WTC11 (cell line): ENCODE results near the gene KIF2A. TPM values are rescaled to one million over a fixed set of nuclear protein-coding genes. Genes with fewer than 3 reads are reported as not detected.

ENCODE experiments used
- ATAC-seq: fragments of 200-7000 bp; cut with Tn5 transposase; 2 replicates; pipeline ENCODE4 v1.10.0; 2021; ENCODE audit warnings: mild to moderate bottlenecking, moderate library complexity
- CTCF ChIA-PET: fragments of 300-600 bp; sonication (Branson Sonifier 250); formaldehyde crosslinking; loops from one replicate; lab custom pipeline; 2021; ENCODE audit warnings: antibody characterized with exemption; lab: Charles Lee
- POLR2A ChIA-PET: fragments of 350-600 bp; sonication (Branson Sonifier 250); formaldehyde crosslinking; loops from one replicate; lab custom pipeline; 2021; ENCODE audit warnings: antibody characterized with exemption; lab: Charles Lee
- DNase-seq: peaks from one replicate; pipeline ENCODE4 v3.0.0; 2021; ENCODE audit warnings: low spot score
- H3K27ac Mint-ChIP-seq: 2 replicates; pipeline ENCODE4 v1.8.0; 2021; ENCODE audit warnings: mixed read lengths
- H3K27me3 Mint-ChIP-seq: 2 replicates; pipeline ENCODE4 v1.8.0; 2021; ENCODE audit warnings: low read depth, mild to moderate bottlenecking, moderate library complexity, mixed read lengths
- H3K36me3 Mint-ChIP-seq: 2 replicates; pipeline ENCODE4 v1.8.0; 2021; ENCODE audit warnings: mixed read lengths
- H3K4me1 Mint-ChIP-seq: 2 replicates; pipeline ENCODE4 v1.8.0; 2022; ENCODE audit warnings: mixed read lengths
- H3K4me3 Mint-ChIP-seq: 2 replicates; pipeline ENCODE4 v1.8.0; 2021; ENCODE audit warnings: mild to moderate bottlenecking, moderate library complexity, mixed read lengths
- H3K9me3 Mint-ChIP-seq: 2 replicates; pipeline ENCODE4 v1.8.0; 2021; ENCODE audit warnings: mixed read lengths
- CREM ChIP-seq: sonication (generic); formaldehyde crosslinking; IDR thresholded peaks from 2 replicates; pipeline ENCODE4 v1.8.1; 2022; ENCODE audit warnings: mild to moderate bottlenecking, missing genetic modification reagents, moderate library complexity
- FOXJ3 ChIP-seq: sonication (generic); formaldehyde crosslinking; IDR thresholded peaks from 2 replicates; pipeline ENCODE4 v1.9.0; 2021; ENCODE audit warnings: missing genetic modification reagents, mild to moderate bottlenecking, borderline replicate concordance
- GTF2I ChIP-seq: fragments of 250-450 bp; sonication (Bioruptor Pico); conservative IDR thresholded peaks from 2 replicates; pipeline ENCODE4 v1.4.0; 2021; ENCODE audit warnings: mild to moderate bottlenecking
- MYBL2 ChIP-seq: sonication (generic); formaldehyde crosslinking; IDR thresholded peaks from 2 replicates; pipeline ENCODE4 v1.8.1; 2023; ENCODE audit warnings: mild to moderate bottlenecking, moderate library complexity, missing genetic modification reagents
- NFYB ChIP-seq: sonication (generic); formaldehyde crosslinking; conservative IDR thresholded peaks from 2 replicates; pipeline ENCODE4 v1.8.0; 2022; ENCODE audit warnings: low read depth, missing genetic modification reagents
- SMAD3 ChIP-seq: sonication (generic); formaldehyde crosslinking; IDR thresholded peaks from 2 replicates; pipeline ENCODE4 v1.8.0; 2022; ENCODE audit warnings: missing genetic modification reagents, mild to moderate bottlenecking, borderline replicate concordance
- TP53 ChIP-seq: sonication (generic); formaldehyde crosslinking; IDR thresholded peaks from 2 replicates; pipeline ENCODE4 v1.8.1; 2023; ENCODE audit warnings: mild to moderate bottlenecking, missing genetic modification reagents
- ZNF396 ChIP-seq: fragments of 250-450 bp; sonication (Bioruptor Pico); IDR thresholded peaks from 2 replicates; pipeline ENCODE4 v1.8.0; 2021; ENCODE audit warnings: mild to moderate bottlenecking, moderate library complexity, borderline replicate concordance
- ZNF423 ChIP-seq: fragments of 250-450 bp; sonication (Bioruptor Pico); IDR thresholded peaks from 2 replicates; pipeline ENCODE4 v2.1.2; 2022; ENCODE audit warnings: mild to moderate bottlenecking, moderate library complexity
- total RNA-seq: library from RNA; stranded (reverse); gene quantifications from 3 replicates; pipeline ENCODE4 v1.2.3, GENCODE V29; 2021
- TF ChIP-seq, protein P1 (sequence below): sonication (generic); formaldehyde crosslinking; IDR thresholded peaks from 2 replicates; pipeline ENCODE4 v1.8.1; 2023; ENCODE audit warnings: mild to moderate bottlenecking, missing genetic modification reagents
- TF ChIP-seq, protein P2 (sequence below): fragments of 250-450 bp; sonication (Bioruptor Pico); IDR thresholded peaks from 2 replicates; pipeline ENCODE4 v1.9.0; 2021; ENCODE audit warnings: moderate library complexity, mild to moderate bottlenecking, inconsistent platforms, borderline replicate concordance
- TF ChIP-seq, protein P3 (sequence below): fragments of 250-450 bp; sonication (Bioruptor Pico); IDR thresholded peaks from 2 replicates; pipeline ENCODE4 v1.9.0; 2021; ENCODE audit warnings: mild to moderate bottlenecking
- TF ChIP-seq, protein P4 (sequence below): sonication (generic); formaldehyde crosslinking; IDR thresholded peaks from 2 replicates; pipeline ENCODE4 v1.8.0; 2023; ENCODE audit warnings: missing genetic modification reagents, mild to moderate bottlenecking, borderline replicate concordance
- TF ChIP-seq, protein P5 (sequence below): fragments of 250-450 bp; sonication (Bioruptor Pico); IDR thresholded peaks from 2 replicates; pipeline ENCODE4 v1.9.0; 2021; ENCODE audit warnings: mild to moderate bottlenecking
- TF ChIP-seq, protein P6 (sequence below): fragments of 250-450 bp; sonication (Bioruptor Pico); IDR thresholded peaks from 2 replicates; pipeline ENCODE4 v2.1.2; 2022; ENCODE audit warnings: mild to moderate bottlenecking, moderate library complexity
- TF ChIP-seq, protein P7 (sequence below): sonication (generic); formaldehyde crosslinking; IDR thresholded peaks from 2 replicates; pipeline ENCODE4 v1.8.0; 2023; ENCODE audit warnings: mild to moderate bottlenecking, missing genetic modification reagents
- TF ChIP-seq, protein P8 (sequence below): sonication (generic); formaldehyde crosslinking; IDR thresholded peaks from 2 replicates; pipeline ENCODE4 v1.8.0; 2022; ENCODE audit warnings: mild to moderate bottlenecking, missing genetic modification reagents

KIF2A gene
- total RNA-seq, 1 experiment from 2014 or later, result 77.8 TPM

DNA sequence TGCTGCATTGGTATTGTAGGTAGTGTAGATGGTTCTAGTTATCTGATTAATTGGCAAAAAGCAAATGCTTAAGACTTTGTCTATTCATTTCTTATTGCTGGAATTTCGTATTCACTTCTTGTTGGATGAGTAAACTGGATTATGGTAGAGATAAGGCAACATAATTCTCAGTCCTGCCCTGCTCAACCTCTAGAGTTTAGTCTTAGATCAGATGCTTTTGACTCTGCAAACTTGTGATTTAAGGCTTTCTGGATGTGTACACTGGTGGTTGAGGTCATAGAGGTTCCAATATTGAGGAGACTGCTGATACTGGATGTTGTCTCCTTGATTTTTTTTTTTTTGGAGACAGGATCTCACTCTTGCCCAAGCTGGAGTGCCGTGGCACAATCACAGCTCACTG is 35.0 kb downstream of the KIF2A start:
- CTCF ChIA-PET, result no interaction called here

More for the DNA sequence above, 35.0 kb downstream of the KIF2A start:
- POLR2A ChIA-PET, result no interaction called here
- DNase-seq, result no peak
- no peak overlapping the region for H3K27ac Mint-ChIP-seq
- ATAC-seq, result no peak
- peaks cover 4% of the 10 kb centered on the region; the same call in 1 of the 2 replicates for H3K4me1 Mint-ChIP-seq
- no peak overlapping the region for H3K4me3 Mint-ChIP-seq
- no peaks in the 10 kb centered on the region for H3K27me3 Mint-ChIP-seq
- no peak for TF ChIP-seq ZNF423
- no peak for TF ChIP-seq CREM
- TF ChIP-seq, protein P1, sequence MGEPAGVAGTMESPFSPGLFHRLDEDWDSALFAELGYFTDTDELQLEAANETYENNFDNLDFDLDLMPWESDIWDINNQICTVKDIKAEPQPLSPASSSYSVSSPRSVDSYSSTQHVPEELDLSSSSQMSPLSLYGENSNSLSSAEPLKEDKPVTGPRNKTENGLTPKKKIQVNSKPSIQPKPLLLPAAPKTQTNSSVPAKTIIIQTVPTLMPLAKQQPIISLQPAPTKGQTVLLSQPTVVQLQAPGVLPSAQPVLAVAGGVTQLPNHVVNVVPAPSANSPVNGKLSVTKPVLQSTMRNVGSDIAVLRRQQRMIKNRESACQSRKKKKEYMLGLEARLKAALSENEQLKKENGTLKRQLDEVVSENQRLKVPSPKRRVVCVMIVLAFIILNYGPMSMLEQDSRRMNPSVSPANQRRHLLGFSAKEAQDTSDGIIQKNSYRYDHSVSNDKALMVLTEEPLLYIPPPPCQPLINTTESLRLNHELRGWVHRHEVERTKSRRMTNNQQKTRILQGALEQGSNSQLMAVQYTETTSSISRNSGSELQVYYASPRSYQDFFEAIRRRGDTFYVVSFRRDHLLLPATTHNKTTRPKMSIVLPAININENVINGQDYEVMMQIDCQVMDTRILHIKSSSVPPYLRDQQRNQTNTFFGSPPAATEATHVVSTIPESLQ (CRISPR knock-in tag), result no peak
- no peak for TF ChIP-seq GTF2I (CRISPR knock-in tag)
- TF ChIP-seq NFYB (CRISPR knock-in tag), result no peak
- no peak for TF ChIP-seq ZNF396 (CRISPR knock-in tag)
- TF ChIP-seq, protein P2, sequence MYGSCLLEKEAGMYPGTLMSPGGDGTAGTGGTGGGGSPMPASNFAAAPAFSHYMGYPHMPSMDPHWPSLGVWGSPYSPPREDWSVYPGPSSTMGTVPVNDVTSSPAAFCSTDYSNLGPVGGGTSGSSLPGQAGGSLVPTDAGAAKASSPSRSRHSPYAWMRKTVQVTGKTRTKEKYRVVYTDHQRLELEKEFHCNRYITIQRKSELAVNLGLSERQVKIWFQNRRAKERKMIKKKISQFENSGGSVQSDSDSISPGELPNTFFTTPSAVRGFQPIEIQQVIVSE (CRISPR knock-in tag), result no peak
- TF ChIP-seq, protein P3, sequence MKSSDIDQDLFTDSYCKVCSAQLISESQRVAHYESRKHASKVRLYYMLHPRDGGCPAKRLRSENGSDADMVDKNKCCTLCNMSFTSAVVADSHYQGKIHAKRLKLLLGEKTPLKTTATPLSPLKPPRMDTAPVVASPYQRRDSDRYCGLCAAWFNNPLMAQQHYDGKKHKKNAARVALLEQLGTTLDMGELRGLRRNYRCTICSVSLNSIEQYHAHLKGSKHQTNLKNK, result no peak
- TF ChIP-seq, protein P4, sequence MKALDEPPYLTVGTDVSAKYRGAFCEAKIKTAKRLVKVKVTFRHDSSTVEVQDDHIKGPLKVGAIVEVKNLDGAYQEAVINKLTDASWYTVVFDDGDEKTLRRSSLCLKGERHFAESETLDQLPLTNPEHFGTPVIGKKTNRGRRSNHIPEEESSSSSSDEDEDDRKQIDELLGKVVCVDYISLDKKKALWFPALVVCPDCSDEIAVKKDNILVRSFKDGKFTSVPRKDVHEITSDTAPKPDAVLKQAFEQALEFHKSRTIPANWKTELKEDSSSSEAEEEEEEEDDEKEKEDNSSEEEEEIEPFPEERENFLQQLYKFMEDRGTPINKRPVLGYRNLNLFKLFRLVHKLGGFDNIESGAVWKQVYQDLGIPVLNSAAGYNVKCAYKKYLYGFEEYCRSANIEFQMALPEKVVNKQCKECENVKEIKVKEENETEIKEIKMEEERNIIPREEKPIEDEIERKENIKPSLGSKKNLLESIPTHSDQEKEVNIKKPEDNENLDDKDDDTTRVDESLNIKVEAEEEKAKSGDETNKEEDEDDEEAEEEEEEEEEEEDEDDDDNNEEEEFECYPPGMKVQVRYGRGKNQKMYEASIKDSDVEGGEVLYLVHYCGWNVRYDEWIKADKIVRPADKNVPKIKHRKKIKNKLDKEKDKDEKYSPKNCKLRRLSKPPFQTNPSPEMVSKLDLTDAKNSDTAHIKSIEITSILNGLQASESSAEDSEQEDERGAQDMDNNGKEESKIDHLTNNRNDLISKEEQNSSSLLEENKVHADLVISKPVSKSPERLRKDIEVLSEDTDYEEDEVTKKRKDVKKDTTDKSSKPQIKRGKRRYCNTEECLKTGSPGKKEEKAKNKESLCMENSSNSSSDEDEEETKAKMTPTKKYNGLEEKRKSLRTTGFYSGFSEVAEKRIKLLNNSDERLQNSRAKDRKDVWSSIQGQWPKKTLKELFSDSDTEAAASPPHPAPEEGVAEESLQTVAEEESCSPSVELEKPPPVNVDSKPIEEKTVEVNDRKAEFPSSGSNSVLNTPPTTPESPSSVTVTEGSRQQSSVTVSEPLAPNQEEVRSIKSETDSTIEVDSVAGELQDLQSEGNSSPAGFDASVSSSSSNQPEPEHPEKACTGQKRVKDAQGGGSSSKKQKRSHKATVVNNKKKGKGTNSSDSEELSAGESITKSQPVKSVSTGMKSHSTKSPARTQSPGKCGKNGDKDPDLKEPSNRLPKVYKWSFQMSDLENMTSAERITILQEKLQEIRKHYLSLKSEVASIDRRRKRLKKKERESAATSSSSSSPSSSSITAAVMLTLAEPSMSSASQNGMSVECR, result no peak
- TF ChIP-seq MYBL2, result no peak
- TF ChIP-seq, protein P5, sequence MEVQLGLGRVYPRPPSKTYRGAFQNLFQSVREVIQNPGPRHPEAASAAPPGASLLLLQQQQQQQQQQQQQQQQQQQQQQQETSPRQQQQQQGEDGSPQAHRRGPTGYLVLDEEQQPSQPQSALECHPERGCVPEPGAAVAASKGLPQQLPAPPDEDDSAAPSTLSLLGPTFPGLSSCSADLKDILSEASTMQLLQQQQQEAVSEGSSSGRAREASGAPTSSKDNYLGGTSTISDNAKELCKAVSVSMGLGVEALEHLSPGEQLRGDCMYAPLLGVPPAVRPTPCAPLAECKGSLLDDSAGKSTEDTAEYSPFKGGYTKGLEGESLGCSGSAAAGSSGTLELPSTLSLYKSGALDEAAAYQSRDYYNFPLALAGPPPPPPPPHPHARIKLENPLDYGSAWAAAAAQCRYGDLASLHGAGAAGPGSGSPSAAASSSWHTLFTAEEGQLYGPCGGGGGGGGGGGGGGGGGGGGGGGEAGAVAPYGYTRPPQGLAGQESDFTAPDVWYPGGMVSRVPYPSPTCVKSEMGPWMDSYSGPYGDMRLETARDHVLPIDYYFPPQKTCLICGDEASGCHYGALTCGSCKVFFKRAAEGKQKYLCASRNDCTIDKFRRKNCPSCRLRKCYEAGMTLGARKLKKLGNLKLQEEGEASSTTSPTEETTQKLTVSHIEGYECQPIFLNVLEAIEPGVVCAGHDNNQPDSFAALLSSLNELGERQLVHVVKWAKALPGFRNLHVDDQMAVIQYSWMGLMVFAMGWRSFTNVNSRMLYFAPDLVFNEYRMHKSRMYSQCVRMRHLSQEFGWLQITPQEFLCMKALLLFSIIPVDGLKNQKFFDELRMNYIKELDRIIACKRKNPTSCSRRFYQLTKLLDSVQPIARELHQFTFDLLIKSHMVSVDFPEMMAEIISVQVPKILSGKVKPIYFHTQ (CRISPR knock-in tag), result no peak
- no peak for TF ChIP-seq FOXJ3 (CRISPR knock-in tag)
- TF ChIP-seq, protein P6, sequence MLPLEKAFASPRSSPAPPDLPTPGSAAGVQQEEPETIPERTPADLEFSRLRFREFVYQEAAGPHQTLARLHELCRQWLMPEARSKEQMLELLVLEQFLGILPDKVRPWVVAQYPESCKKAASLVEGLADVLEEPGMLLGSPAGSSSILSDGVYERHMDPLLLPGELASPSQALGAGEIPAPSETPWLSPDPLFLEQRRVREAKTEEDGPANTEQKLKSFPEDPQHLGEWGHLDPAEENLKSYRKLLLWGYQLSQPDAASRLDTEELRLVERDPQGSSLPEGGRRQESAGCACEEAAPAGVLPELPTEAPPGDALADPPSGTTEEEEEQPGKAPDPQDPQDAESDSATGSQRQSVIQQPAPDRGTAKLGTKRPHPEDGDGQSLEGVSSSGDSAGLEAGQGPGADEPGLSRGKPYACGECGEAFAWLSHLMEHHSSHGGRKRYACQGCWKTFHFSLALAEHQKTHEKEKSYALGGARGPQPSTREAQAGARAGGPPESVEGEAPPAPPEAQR (CRISPR knock-in tag), result no peak
- no peak for TF ChIP-seq TP53 (CRISPR knock-in tag)
- TF ChIP-seq, protein P7, sequence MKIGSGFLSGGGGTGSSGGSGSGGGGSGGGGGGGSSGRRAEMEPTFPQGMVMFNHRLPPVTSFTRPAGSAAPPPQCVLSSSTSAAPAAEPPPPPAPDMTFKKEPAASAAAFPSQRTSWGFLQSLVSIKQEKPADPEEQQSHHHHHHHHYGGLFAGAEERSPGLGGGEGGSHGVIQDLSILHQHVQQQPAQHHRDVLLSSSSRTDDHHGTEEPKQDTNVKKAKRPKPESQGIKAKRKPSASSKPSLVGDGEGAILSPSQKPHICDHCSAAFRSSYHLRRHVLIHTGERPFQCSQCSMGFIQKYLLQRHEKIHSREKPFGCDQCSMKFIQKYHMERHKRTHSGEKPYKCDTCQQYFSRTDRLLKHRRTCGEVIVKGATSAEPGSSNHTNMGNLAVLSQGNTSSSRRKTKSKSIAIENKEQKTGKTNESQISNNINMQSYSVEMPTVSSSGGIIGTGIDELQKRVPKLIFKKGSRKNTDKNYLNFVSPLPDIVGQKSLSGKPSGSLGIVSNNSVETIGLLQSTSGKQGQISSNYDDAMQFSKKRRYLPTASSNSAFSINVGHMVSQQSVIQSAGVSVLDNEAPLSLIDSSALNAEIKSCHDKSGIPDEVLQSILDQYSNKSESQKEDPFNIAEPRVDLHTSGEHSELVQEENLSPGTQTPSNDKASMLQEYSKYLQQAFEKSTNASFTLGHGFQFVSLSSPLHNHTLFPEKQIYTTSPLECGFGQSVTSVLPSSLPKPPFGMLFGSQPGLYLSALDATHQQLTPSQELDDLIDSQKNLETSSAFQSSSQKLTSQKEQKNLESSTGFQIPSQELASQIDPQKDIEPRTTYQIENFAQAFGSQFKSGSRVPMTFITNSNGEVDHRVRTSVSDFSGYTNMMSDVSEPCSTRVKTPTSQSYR, result no peak
- no peak for TF ChIP-seq SMAD3 (CRISPR knock-in tag)
- TF ChIP-seq, protein P8, sequence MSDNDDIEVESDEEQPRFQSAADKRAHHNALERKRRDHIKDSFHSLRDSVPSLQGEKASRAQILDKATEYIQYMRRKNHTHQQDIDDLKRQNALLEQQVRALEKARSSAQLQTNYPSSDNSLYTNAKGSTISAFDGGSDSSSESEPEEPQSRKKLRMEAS (CRISPR knock-in tag), result no peak
- H3K9me3 Mint-ChIP-seq, result no peaks in the 10 kb centered on the region
- H3K36me3 Mint-ChIP-seq, result no peaks in the 10 kb centered on the region
